Measurements from ENCODE around the gene TRIM56.

The TRIM56 gene

GRCh38 chr7:101113836-101114235, 28.6 kb downstream of the TRIM56 start:
- no peaks in the 10 kb centered on the region for H3K27me3 ChIP-seq (ENCODE audit: low read length)
- no peak overlapping the region for H3K4me2 ChIP-seq (ENCODE audit: low read depth, low read length, poor library complexity, severe bottlenecking)
- H3K9me2 ChIP-seq (replicated peaks; ENCODE audit: insufficient read depth, low read length) = no peaks in the 10 kb centered on the region
- no peaks in the 10 kb centered on the region for H3K36me3 ChIP-seq (ENCODE audit: low read length)
- H3K4me3 ChIP-seq (ENCODE audit: insufficient read depth, low read length, poor library complexity, severe bottlenecking) = no peak overlapping the region
- no peak overlapping the region for H3K9ac ChIP-seq (ENCODE audit: low read length)
- H3K79me2 ChIP-seq (ENCODE audit: insufficient read depth, low read length) = no peaks in the 10 kb centered on the region
- TF ChIP-seq EZH2phosphoT487 (conservative IDR thresholded peaks at IDR 0.05; ENCODE audit: low read length) = no peak
- no peak for TF ChIP-seq CTCF (IDR thresholded peaks at IDR 0.05; ENCODE audit: insufficient read depth, low read length, poor library complexity, severe bottlenecking)
- H2AFZ ChIP-seq (ENCODE audit: low read depth, low read length, severe bottlenecking) = no peak overlapping the region
- no peaks in the 10 kb centered on the region for H3F3A ChIP-seq (ENCODE audit: insufficient read depth)
- no peaks in the 10 kb centered on the region for H3K9me3 ChIP-seq (ENCODE audit: insufficient read depth, low read length)
- no peaks in the 10 kb centered on the region for H4K20me1 ChIP-seq (ENCODE audit: low read depth, low read length)
- H3K27ac ChIP-seq (ENCODE audit: low read depth, low read length) = no peak overlapping the region

GRCh38 chr7:101114492-101114891, 29.2 kb downstream of the TRIM56 start:
- no peaks in the 10 kb centered on the region for H3F3A ChIP-seq (ENCODE audit: insufficient read depth)
- no peak overlapping the region for H3K4me3 ChIP-seq (ENCODE audit: insufficient read depth, low read length, poor library complexity, severe bottlenecking)
- H3K36me3 ChIP-seq (ENCODE audit: low read length) = no peaks in the 10 kb centered on the region
- H3K27me3 ChIP-seq (ENCODE audit: low read length) = no peaks in the 10 kb centered on the region
- no peaks in the 10 kb centered on the region for H3K9me2 ChIP-seq (replicated peaks; ENCODE audit: insufficient read depth, low read length)
- TF ChIP-seq CTCF (IDR thresholded peaks at IDR 0.05; ENCODE audit: insufficient read depth, low read length, poor library complexity, severe bottlenecking) (no peak), EZH2phosphoT487 (conservative IDR thresholded peaks at IDR 0.05; ENCODE audit: low read length) (no peak)
- H3K4me2 ChIP-seq (ENCODE audit: low read depth, low read length, poor library complexity, severe bottlenecking) = no peak overlapping the region
- no peaks in the 10 kb centered on the region for H3K79me2 ChIP-seq (ENCODE audit: insufficient read depth, low read length)
- no peak overlapping the region for H3K9ac ChIP-seq (ENCODE audit: low read length)
- H2AFZ ChIP-seq (ENCODE audit: low read depth, low read length, severe bottlenecking) = no peak overlapping the region
- no peaks in the 10 kb centered on the region for H3K9me3 ChIP-seq (ENCODE audit: insufficient read depth, low read length)
- no peaks in the 10 kb centered on the region for H4K20me1 ChIP-seq (ENCODE audit: low read depth, low read length)
- H3K27ac ChIP-seq (ENCODE audit: low read depth, low read length) = no peak overlapping the region

- no peaks in the 10 kb centered on the region for H3K9me2 ChIP-seq (replicated peaks; ENCODE audit: insufficient read depth, low read length)
- H3K4me2 ChIP-seq (ENCODE audit: low read depth, low read length, poor library complexity, severe bottlenecking) = no peak overlapping the region
Measured at GRCh38 chr7:101115215-101115614, 29.9 kb downstream of the TRIM56 start.

More at GRCh38 chr7:101115215-101115614, 29.9 kb downstream of the TRIM56 start:
- Histone ChIP-seq H3K36me3 (ENCODE audit: low read length) (no peaks in the 10 kb centered on the region), H3K79me2 (ENCODE audit: insufficient read depth, low read length) (no peaks in the 10 kb centered on the region), H3K9me3 (ENCODE audit: insufficient read depth, low read length) (no peaks in the 10 kb centered on the region), H4K20me1 (ENCODE audit: low read depth, low read length) (no peaks in the 10 kb centered on the region), H3K9ac (ENCODE audit: low read length) (no peak overlapping the region), H3K27ac (ENCODE audit: low read depth, low read length) (no peak overlapping the region), H3F3A (ENCODE audit: insufficient read depth) (no peaks in the 10 kb centered on the region), H3K4me3 (ENCODE audit: insufficient read depth, low read length, poor library complexity, severe bottlenecking) (no peak overlapping the region), H3K27me3 (ENCODE audit: low read length) (no peaks in the 10 kb centered on the region), H2AFZ (ENCODE audit: low read depth, low read length, severe bottlenecking) (no peak overlapping the region)
- TF ChIP-seq EZH2phosphoT487 (conservative IDR thresholded peaks at IDR 0.05; ENCODE audit: low read length) (no peak), CTCF (IDR thresholded peaks at IDR 0.05; ENCODE audit: insufficient read depth, low read length, poor library complexity, severe bottlenecking) (no peak)

Data from SU-DHL-6 (cell line).